Left lung (tissue), 10 donors: ENCODE data around the gene TRIM36. TPM values are rescaled to one million over a fixed set of nuclear protein-coding genes. Genes with fewer than 3 reads are reported as not detected.

Experiments used
- ATAC-seq: fragments of 200-7000 bp; cut with Tn5 transposase; one replicate; pipeline ENCODE4 v1.9.1; 2020; ENCODE audit warnings: moderate library complexity
- DNase-seq, 4 donors: peaks; one replicate each; pipeline ENCODE4 v3.0.0-alpha.2; 2013 to 2020
- H3K27ac ChIP-seq, 2 donors: fragments of 200-600 bp; sonication (generic) in 1 of 2; one replicate each; pipeline versions ENCODE4 v1.5.0 to v1.8.0; 2020 to 2021
- H3K27me3 ChIP-seq, 2 donors: fragments of 200-600 bp; sonication (generic) in 1 of 2; one replicate each; pipeline versions ENCODE4 v1.5.0 to v1.8.0; 2020 to 2021
- H3K36me3 ChIP-seq, 2 donors: fragments of 200-600 bp; sonication (generic) in 1 of 2; one replicate each; pipeline versions ENCODE4 v1.5.0 to v1.8.0; 2020 to 2021
- H3K4me1 ChIP-seq, 2 donors: fragments of 200-600 bp; one replicate each; pipeline ENCODE4 v1.8.0; 2021
- H3K4me3 ChIP-seq, 2 donors: fragments of 200-600 bp; sonication (generic) in 1 of 2; one replicate each; pipeline versions ENCODE4 v1.5.0 to v1.8.0; 2020 to 2021; ENCODE audit warnings: mild to moderate bottlenecking in 1 of 2
- H3K9me3 ChIP-seq, 2 donors: fragments of 200-600 bp; sonication (generic) in 1 of 2; one replicate each; pipeline versions ENCODE4 v1.5.0 to v1.8.0; 2020 to 2021
- intact Hi-C, 2 donors: fragments of 100-400 bp; cut with DNase I; formaldehyde crosslinking; loops; one replicate each; pipeline versions ENCODE4 v1.11.2 to v1.14.2; 2022
- polyA plus RNA-seq, 6 donors: library from polyadenylated mRNA; unstranded; fragments of 120-200 nt; gene quantifications; one replicate each; pipeline ENCODE4 v1.2.1, GENCODE V29; 2013; ENCODE audit not compliant: insufficient read length in 6 of 6
- total RNA-seq, 2 donors: library from RNA; stranded (reverse); fragmentation: NEBNext Ultra II Directional; extraction: Animal tissue kit (Norgen Biotek cat#: 25700); gene quantifications; one replicate each; pipeline ENCODE4 v1.2.1, GENCODE V29; 2021
- TF ChIP-seq, protein P1 (sequence below), 2 donors: fragments of 200-600 bp; sonication (generic) in 1 of 2; IDR thresholded peaks; one replicate each; pipeline versions ENCODE4 v1.5.0 to v1.8.0; 2021; ENCODE audit warnings: antibody characterized with exemption in 2 of 2
- donor health status: DM: no; HTN: yes; CAD: no.
- donor health status: DM: no; HTN: no; CAD: no.

Gene TRIM36
- total and polyA plus RNA-seq, 8 donors, result 0.98 to 6.9 (median 1.5) TPM

GRCh38 chr5:115180165-115180709, 10.5 kb upstream of the TRIM36 start:
- no peaks in the 10 kb centered on the region for H3K36me3 ChIP-seq
- TF ChIP-seq, protein P1, sequence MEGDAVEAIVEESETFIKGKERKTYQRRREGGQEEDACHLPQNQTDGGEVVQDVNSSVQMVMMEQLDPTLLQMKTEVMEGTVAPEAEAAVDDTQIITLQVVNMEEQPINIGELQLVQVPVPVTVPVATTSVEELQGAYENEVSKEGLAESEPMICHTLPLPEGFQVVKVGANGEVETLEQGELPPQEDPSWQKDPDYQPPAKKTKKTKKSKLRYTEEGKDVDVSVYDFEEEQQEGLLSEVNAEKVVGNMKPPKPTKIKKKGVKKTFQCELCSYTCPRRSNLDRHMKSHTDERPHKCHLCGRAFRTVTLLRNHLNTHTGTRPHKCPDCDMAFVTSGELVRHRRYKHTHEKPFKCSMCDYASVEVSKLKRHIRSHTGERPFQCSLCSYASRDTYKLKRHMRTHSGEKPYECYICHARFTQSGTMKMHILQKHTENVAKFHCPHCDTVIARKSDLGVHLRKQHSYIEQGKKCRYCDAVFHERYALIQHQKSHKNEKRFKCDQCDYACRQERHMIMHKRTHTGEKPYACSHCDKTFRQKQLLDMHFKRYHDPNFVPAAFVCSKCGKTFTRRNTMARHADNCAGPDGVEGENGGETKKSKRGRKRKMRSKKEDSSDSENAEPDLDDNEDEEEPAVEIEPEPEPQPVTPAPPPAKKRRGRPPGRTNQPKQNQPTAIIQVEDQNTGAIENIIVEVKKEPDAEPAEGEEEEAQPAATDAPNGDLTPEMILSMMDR (IDR thresholded peaks at IDR 0.05), result no peak
- H3K4me3 ChIP-seq, result peak overlapping the region; percentile 31 to 43
- intact Hi-C loops, result no loop called here
- peaks cover 5 to 20% of the 10 kb centered on the region in 2 donors for H3K4me1 ChIP-seq
- H3K9me3 ChIP-seq, result no peaks in the 10 kb centered on the region
- DNase-seq, result peak in 3 of 4 donors; percentile 33 to 86 (median 33)
- H3K27ac ChIP-seq, result no peak overlapping the region
- H3K27me3 ChIP-seq, result peaks cover 66 to 100% of the 10 kb centered on the region in 2 donors
- peak; percentile 84 for ATAC-seq

DNA sequence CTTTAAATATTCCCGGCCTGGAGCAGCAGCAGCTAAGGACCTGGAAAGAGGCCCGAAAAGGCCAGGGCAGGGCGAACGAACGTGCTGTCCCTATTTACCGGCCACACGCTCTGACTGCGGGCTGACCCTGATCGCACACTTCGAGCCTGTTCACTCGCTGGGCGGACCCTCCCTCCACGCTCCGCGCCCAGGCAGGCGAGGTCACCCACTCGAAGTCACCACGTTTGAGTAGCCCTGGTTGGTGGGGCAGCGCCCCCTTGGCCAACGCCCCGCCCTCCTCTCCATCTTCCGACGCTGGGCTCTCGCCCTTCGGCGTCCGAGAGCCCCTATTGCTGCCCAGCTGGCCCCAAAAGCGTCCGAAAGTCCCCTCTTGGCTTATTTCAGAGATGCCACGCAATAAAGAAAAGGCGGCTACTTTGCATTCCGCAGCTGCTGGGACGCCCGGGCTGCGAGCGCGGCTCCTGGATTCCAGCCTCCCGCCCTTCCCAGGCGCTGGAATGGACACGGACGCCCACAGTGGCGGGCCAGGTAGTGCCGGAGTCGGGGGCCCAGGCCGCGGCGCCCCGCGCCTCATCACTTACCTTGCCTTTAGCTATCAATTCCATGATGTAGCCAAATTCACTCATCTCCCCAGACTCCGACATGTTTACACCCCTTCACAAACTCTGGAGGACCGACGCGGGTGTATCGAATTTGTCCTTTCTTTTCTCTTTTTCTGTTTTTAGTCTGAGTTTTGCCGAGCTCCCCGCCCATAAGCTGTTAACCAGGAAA, 9.9 kb upstream of the TRIM36 start:
- Histone ChIP-seq H3K27ac (no peak overlapping the region), H3K4me3 (peak overlapping the region; percentile 31 to 43), H3K9me3 (no peaks in the 10 kb centered on the region), H3K4me1 (peaks cover 5 to 20% of the 10 kb centered on the region in 2 donors), H3K27me3 (peaks cover 66 to 100% of the 10 kb centered on the region in 2 donors), H3K36me3 (no peaks in the 10 kb centered on the region)
- peak; percentile 84 for ATAC-seq
- intact Hi-C loops, result no loop called here
- TF ChIP-seq, protein P1 (IDR thresholded peaks at IDR 0.05), result no peak
- DNase-seq, result peak in 3 of 4 donors; percentile 35 to 73 (median 35)

DNA sequence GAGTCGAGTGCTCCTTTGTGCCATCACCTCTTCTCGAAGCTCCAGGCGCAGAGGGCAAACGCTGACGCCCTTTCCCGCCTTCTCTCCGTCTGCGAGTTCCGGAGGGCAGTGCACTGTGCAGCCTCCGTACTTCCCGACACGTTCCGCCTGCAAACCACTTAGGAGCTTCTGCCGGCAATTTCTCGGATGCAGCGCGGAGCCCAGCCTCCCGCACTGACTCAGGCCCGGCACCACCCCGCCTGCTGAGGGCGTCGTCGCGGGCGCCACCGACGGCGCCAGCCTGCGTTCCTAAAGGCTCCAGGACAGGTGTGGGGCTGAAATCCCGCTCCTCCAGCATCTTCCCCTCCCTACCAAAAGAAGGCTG, 9.3 kb upstream of the TRIM36 start:
- DNase-seq (no peak), ATAC-seq (peak; percentile 28)
- Histone ChIP-seq H3K4me1 (peaks cover 5 to 20% of the 10 kb centered on the region in 2 donors), H3K9me3 (no peaks in the 10 kb centered on the region), H3K27ac (no peak overlapping the region), H3K4me3 (peak overlapping the region in 1 of 2 donors; percentile 43), H3K36me3 (no peaks in the 10 kb centered on the region), H3K27me3 (peaks cover 66 to 100% of the 10 kb centered on the region in 2 donors)
- TF ChIP-seq, protein P1 (IDR thresholded peaks at IDR 0.05), result no peak
- intact Hi-C loops, result no loop called here

DNA sequence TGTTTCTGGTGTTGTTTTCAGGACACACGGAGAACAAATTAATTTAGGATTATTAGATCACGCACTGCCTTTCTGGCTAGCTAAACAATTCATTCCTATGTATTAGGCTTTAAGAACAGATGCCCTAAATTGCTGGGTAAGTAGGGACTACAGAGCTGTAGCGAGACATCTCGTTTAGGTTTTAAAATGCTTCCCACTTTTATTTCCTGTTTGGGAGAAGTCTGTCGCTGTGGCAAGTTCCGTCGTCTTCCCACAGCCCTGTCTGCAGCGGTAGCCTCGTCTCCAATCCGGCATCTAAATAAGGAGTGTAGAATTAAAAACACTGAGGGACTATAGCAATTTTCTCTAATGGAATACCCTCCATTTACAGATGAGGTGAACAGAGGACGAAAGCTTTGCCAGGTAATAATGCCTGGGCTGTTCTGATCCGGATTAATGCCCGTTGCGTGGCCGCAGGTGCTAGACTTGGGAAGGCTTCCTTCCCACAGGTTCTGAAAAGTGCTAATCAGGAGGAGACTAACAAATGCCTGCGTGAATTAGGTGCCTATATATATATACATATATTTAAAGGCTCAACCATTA, 1.3 kb upstream of the TRIM36 start:
- TF ChIP-seq, protein P1 (IDR thresholded peaks at IDR 0.05), result no peak
- Histone ChIP-seq H3K4me3 (peak overlapping the region; percentile 73 to 90), H3K27ac (peak overlapping the region; percentile 1 to 13), H3K4me1 (peaks cover 0 to 23% of the 10 kb centered on the region in 2 donors), H3K27me3 (peaks cover 22 to 100% of the 10 kb centered on the region in 2 donors), H3K9me3 (no peaks in the 10 kb centered on the region), H3K36me3 (no peaks in the 10 kb centered on the region)
- DNase-seq (peak in 1 of 4 donors; percentile 19), ATAC-seq (no peak)
- intact Hi-C loops, result no loop called here
